Body of pancreas (tissue), 4 donors: ENCODE data around the gene CRYGN. TPM values are rescaled to one million over a fixed set of nuclear protein-coding genes. Genes with fewer than 3 reads are reported as not detected.

Experiments used
- ATAC-seq: fragments of 150-250 bp; one replicate; pipeline ENCODE4 v1.9.1; 2016
- DNase-seq, 4 donors: peaks; one replicate each; pipeline ENCODE4 v3.0.0-alpha.2; 2019
- H3K27ac ChIP-seq, 4 donors: fragments of 200-600 bp; sonication (generic); 1 replicate in 3 of 4; 2 replicates in 1 of 4; pipeline versions ENCODE4 v1.5.1 to v1.6.1; 2016 to 2019; ENCODE audit warnings: mild to moderate bottlenecking in 1 of 4, mixed read lengths in 1 of 4, moderate library complexity in 1 of 4
- H3K27me3 ChIP-seq, 2 donors: fragments of 200-600 bp; sonication (generic); one replicate each; pipeline ENCODE4 v1.6.0; 2016; ENCODE audit warnings: mild to moderate bottlenecking in 1 of 2
- H3K36me3 ChIP-seq, 2 donors: fragments of 200-600 bp; sonication (generic); replicated peaks in 1 of 2; 2 replicates each; pipeline ENCODE4 v1.5.1; 2016; ENCODE audit warnings: low read depth in 2 of 2; ENCODE audit not compliant: insufficient read depth in 1 of 2
- H3K4me1 ChIP-seq: fragments of 200-600 bp; sonication (generic); one replicate; pipeline ENCODE4 v1.6.0; 2016
- H3K4me3 ChIP-seq, 2 donors: fragments of 200-600 bp; sonication (generic); 1 replicate in 1 of 2; 2 replicates in 1 of 2; pipeline ENCODE4 v1.5.1; 2016 to 2019
- H3K9me3 ChIP-seq, 3 donors: fragments of 200-600 bp; sonication (generic); 1 replicate in 2 of 3; 2 replicates in 1 of 3; pipeline ENCODE4 v1.5.1; 2016
- POLR2A ChIP-seq, 3 donors: fragments of 450-650 bp; IDR thresholded peaks; one replicate each; pipeline ENCODE4 v1.6.1; 2016; ENCODE audit warnings: antibody characterized with exemption in 3 of 3, mild to moderate bottlenecking in 2 of 3
- WGBS, 2 donors: methylation state at CpG; one replicate each; pipeline ENCODE4 v1.1.5; 2017; 5-methylcytosine and 5-hydroxymethylcytosine counted together
- intact Hi-C: fragments of 100-400 bp; cut with DNase I; formaldehyde crosslinking; loops from one replicate; pipeline ENCODE4 v1.15.1; 2023
- total RNA-seq, 2 donors: library from RNA; depleted of rRNA; stranded (reverse); fragments of >200 nt; gene quantifications; one replicate each; pipeline ENCODE4 v1.1.0, GENCODE V29; 2016
- TF ChIP-seq, protein P1 (sequence below), 7 experiments: fragments of 450-650 bp in 4 of 7; fragments of 200-600 bp in 3 of 7; sonication (generic) in 3 of 7; IDR thresholded peaks; one replicate each; pipeline ENCODE4 v1.5.1; 2016 to 2019; ENCODE audit warnings: antibody characterized with exemption in 7 of 7

The CRYGN gene
- total RNA-seq, 2 donors from 2014 or later, result not detected

DNA sequence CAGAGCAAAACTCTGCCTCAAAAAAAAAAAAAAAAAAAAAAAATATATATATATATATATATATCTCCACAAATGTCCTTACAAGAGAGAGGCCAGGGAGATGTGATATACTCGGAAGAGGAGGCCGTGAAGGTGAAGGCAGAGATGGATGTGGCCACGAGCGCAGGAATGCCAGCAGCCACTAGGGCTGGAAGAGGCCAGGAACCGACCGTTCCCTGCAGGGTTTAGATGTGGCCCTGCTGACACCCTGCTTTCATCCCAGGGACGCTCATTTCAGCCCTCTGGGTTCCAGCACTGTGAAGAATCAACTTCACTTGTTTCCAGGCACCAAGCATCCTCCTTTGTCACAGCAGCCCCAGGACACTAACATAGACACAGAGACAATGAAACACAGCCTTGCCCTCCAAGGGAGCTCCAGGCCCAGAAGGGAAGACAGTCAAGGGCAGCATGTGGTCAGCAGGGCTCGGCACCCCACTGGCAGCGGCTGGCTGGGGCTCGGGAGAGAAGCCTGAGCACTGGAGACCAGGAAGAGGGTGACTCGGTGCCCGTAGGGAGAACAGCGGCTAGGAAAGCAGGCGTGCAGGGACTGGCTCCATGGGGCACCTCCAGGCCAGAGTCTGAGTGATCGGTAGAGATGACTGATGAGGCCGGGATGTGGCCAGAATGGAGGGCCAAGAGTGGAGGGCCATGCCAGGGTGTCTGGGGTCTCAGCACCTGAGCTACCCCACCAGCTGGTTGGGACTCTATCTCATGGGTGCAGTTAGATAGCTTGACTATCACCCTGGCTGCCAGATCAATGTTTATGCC, 37.7 kb downstream of the CRYGN start:
- WGBS, 2 donors, result 85 to 90% methylated on average over 15 to 16 of the region's 16 CpGs
- Histone ChIP-seq H3K4me3 (no peak overlapping the region), H3K36me3 (no peaks in the 10 kb centered on the region), H3K27ac (no peak overlapping the region), H3K9me3 (no peaks in the 10 kb centered on the region), H3K4me1 (no peaks in the 10 kb centered on the region), H3K27me3 (no peaks in the 10 kb centered on the region)
- TF ChIP-seq POLR2A (IDR thresholded peaks at IDR 0.05), result no peak
- TF ChIP-seq, protein P1, sequence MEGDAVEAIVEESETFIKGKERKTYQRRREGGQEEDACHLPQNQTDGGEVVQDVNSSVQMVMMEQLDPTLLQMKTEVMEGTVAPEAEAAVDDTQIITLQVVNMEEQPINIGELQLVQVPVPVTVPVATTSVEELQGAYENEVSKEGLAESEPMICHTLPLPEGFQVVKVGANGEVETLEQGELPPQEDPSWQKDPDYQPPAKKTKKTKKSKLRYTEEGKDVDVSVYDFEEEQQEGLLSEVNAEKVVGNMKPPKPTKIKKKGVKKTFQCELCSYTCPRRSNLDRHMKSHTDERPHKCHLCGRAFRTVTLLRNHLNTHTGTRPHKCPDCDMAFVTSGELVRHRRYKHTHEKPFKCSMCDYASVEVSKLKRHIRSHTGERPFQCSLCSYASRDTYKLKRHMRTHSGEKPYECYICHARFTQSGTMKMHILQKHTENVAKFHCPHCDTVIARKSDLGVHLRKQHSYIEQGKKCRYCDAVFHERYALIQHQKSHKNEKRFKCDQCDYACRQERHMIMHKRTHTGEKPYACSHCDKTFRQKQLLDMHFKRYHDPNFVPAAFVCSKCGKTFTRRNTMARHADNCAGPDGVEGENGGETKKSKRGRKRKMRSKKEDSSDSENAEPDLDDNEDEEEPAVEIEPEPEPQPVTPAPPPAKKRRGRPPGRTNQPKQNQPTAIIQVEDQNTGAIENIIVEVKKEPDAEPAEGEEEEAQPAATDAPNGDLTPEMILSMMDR (IDR thresholded peaks at IDR 0.05), result no peak
- DNase-seq (no peak), ATAC-seq (no peak)
- intact Hi-C loops, result no loop called here

DNA sequence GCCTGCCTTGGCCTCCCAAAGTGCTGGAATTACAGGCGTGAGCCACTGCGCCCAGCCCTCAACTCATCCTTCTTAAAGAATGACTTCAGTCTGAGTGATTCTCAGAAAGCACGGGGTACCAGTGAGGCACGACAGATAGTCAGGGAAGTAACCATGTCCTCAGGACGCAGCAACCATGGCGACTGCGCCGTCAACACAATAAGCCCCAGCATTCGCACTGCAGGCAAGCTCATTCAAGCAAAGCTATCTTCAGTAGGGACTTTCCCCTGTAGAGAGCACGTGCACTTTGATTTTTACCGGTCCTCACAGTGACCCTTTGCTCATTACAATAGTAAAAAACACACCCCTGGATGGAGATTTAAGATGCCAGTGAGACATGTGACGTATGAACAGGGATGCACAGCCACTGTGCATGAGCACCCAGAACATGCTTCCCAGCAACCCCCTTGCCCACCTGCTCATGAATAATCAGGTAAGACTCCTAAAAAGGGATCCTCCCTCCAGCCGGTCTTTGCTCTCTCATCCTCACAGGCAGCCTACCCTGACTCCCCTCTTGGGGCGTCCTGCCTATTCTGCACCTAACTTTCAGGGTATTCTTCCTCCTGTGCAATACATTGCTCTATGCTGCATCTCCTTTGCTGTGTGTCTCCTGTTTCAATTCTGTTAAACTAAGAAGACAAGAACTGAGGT, 39.2 kb downstream of the CRYGN start:
- intact Hi-C loops, result no loop called here
- TF ChIP-seq, protein P1 (IDR thresholded peaks at IDR 0.05), result no peak
- no peak for TF ChIP-seq POLR2A (IDR thresholded peaks at IDR 0.05)
- Histone ChIP-seq H3K4me1 (no peaks in the 10 kb centered on the region), H3K27me3 (no peaks in the 10 kb centered on the region), H3K9me3 (no peaks in the 10 kb centered on the region), H3K27ac (no peak overlapping the region), H3K4me3 (no peak overlapping the region), H3K36me3 (no peaks in the 10 kb centered on the region)
- no peak for DNase-seq
- WGBS, 2 donors, result 68% methylated on average over 13 to 14 of the region's 14 CpGs
- ATAC-seq, result no peak

DNA sequence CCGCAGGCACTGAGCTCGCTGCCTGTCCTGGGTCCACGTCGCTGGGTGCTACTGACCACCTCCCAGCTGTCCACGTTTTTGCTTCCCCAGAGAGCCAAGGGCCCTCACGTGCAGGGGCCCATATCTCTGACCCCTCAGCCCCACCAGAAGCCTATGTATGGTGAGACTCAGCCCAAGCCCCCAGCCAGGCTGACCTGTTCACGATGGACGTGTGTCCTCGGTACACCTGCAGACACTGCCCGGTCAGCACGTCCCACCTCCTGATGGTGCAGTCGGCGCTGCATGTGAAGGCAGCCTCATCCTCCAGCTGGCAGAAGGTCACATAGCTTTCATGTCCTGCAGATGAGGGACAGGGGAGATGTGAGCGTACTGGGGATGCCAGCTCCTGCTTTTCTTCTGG, 40.0 kb downstream of the CRYGN start:
- Histone ChIP-seq H3K36me3 (no peaks in the 10 kb centered on the region), H3K4me3 (no peak overlapping the region), H3K27me3 (no peaks in the 10 kb centered on the region), H3K4me1 (no peaks in the 10 kb centered on the region), H3K27ac (no peak overlapping the region), H3K9me3 (no peaks in the 10 kb centered on the region)
- ATAC-seq (no peak), DNase-seq (no peak)
- TF ChIP-seq, protein P1 (IDR thresholded peaks at IDR 0.05), result no peak
- no peak for TF ChIP-seq POLR2A (IDR thresholded peaks at IDR 0.05)
- intact Hi-C loops, result no loop called here
- 76 to 86% methylated on average over 11 to 14 of the region's 14 CpGs for WGBS, 2 donors

DNA sequence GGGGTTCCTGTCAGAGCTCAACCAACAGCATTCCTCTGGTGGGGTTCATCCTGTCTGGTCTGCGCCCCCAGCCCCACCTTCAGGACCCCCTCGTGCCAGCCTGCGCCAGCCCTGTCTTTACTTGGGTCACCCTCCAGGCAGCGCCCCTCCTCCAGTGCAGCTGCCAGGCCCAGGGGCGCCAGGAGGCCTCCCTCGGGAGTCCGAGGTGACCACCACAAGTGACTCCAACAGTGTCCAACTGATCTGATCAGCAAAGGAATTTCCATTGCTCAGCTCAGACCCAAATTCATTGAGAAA, 40.7 kb downstream of the CRYGN start:
- 87% methylated on average over 7 of the region's 7 CpGs; no CpG with 5 or more reads in 1 of the 2 donors for WGBS, 2 donors
- intact Hi-C loops, result no loop called here
- H3K27ac ChIP-seq, result no peak overlapping the region
- ATAC-seq (no peak), DNase-seq (no peak)
- no peaks in the 10 kb centered on the region for H3K9me3 ChIP-seq
- H3K4me3 ChIP-seq, result no peak overlapping the region
- no peaks in the 10 kb centered on the region for H3K27me3 ChIP-seq
- no peaks in the 10 kb centered on the region for H3K36me3 ChIP-seq
- H3K4me1 ChIP-seq, result no peaks in the 10 kb centered on the region
- TF ChIP-seq POLR2A (IDR thresholded peaks at IDR 0.05), result no peak
- TF ChIP-seq, protein P1 (IDR thresholded peaks at IDR 0.05), result no peak
